CD4-positive, alpha-beta T cell treated with Interleukin-10 for 1 hour (primary cell): ENCODE data around the gene C1QTNF8.
"Not testable (repeated sequence)": the region's sequence is repeated elsewhere in the genome, so short reads cannot be mapped to it uniquely, and the experiment has no call there.

Experiments used
- DNase-seq: peaks from one replicate; pipeline ENCODE4 v3.0.0-alpha.2; 2020

C1QTNF8 gene

GRCh38 chr16:1091992-1092552 lies 4.0 kb downstream of the C1QTNF8 start:
- DNase-seq, result no peak

DNA sequence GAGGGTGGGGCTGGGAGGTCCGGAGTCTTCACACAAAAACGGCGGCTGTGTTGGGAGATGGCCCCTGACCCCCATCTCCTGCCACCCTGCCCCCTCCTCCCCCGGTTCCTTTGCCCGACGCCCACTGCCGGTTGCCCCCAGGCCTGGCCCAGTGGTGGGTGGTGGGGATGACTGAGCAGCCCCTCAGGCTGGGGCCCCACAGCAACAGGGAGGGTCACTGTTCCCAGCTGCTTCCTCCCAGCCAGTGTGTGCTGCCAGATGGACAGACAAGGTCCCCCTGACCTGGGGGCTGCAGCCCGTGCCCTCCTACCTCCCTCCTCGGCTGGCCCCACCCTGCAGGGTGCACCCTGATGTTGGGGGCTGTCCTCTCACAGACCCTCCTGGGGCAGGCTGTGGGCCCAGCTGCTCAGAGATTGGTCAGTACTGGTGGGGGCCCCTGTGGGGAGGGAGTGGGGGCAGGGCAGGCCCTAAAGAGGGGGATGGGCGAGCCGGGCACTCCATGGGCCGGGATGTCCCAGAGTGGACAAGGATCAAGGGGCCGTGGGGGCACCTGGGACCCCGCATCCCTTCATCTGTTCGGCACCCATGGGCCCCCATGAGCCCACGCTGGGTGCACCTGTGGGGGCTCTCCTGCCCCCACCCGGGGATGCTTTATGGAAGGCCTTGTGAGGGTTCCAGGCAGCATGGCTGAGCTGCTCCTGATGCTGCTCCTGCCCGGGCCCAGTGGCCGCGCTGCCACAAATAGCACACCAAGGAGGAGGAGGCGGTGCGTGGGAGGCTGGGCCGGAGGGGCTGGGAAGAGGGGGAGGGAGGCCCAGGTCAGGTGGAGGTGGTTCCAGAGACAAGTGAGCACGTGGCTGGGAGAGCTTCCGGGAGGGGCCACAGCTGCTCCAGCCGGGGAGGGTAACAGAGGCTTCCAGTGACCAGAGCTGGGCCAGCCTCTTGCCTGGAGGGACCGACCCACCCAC lies 5.1 kb downstream of the C1QTNF8 start:
- no peak for DNase-seq

- no peak for DNase-seq
These were observed 6.0 kb downstream of the C1QTNF8 start for GRCh38 chr16:1089822-1090619.

DNA sequence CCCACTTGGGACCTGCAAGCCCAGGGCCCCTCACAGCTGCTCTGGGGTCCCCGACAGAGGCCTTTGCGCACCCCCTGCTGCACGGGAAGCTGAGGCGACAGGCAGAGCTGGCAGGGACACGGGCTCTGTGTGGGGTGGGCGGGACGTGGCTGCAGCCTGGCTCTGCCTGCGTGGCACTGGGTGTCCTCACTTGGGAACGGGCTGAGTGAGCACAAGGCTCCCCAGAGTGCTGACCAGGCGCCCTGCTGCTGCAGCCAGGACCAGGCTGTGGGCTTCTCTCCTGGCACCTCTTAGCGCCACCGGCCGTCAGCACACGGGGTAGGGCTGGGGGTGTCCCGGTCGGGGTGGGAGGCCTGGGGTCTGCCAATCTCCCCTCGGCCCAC lies 6.6 kb downstream of the C1QTNF8 start:
- no peak for DNase-seq

DNA sequence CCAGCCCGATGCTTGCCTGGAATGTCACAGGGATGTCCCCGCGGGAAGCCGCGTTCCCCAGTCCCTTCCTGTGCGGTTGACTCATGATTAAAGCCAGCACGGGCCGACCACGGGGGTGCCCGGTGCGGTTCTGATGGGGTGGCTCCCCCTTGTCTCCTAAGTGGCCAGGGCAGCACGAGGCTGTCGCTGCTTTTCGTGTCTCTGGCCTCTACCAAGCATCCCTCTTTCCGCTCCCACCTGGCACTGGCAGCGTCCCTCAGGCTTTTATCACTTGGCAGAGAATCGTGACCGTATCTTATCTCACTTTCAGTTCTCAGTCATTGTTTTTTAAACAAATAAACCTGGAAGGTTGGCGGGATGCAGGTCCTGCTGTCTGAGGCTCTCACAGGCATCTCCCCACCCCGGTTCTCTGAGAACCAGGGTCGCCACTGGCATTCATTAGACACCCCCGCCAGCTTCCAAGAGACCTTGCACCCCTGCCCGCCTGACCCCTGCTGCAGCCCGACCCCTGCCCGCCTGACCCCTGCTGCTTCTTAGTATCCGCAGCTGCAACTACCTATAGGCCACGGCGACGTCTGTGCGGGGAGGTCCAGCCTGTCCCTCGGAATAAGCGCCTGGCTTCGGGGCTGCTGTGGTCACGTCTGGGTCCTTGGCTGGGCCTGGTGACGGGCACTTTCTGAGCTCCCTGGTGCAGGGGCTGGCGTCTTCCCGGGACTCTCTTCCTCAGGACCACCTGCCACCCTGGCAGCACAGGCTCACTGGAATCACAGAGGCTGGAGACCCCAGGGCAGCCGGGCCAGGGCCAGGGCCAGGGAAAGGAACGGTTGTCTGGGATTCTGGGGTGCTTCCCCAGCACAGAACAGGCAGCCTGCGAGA lies 7.5 kb downstream of the C1QTNF8 start:
- DNase-seq, result no peak

- not testable (repeated sequence) for DNase-seq
These were observed 9.6 kb downstream of the C1QTNF8 start for GRCh38 chr16:1086443-1086842.

- DNase-seq, result no peak
These were observed 11.1 kb downstream of the C1QTNF8 start for GRCh38 chr16:1084971-1085370.

DNA sequence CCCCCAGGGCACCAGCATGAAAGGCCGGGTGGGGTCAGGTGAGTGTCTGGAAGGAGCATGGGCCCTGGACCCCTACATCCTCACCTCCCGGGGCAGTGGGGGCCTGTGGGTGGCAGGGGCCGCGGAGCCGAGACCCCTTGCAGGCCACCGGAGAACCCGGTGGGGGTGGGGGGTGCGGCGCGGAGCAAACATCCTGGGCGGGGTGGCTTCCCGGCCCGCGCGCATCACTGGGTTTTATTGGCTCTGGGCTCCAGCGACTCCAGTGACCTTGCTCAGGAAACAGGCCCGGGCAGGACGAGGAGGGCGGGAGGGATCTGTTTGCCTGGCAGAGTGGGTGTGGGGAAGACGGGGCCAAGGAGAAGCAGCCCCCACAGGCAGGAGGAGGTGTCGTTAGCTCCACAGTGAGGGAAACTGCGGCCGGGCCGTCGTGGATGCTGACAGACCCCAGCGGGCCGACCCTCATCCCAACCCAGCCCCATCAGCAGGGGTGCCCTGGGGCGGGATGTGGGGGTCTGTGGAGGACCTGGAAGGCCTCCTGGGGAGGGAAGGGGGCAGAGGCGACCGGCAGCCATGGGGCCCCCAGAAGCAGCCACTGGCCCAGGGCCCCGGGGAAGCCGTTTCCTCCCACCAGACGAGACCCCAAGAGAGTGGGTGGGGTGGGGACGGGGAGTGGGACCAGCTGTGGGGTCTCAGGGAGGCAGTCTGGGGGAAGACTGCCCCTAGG lies 12.9 kb downstream of the C1QTNF8 start:
- DNase-seq, result no peak

GRCh38 chr16:1082266-1082951 lies 13.6 kb downstream of the C1QTNF8 start:
- no peak for DNase-seq

- no peak for DNase-seq
These were observed 14.2 kb downstream of the C1QTNF8 start for GRCh38 chr16:1081734-1082265.

GRCh38 chr16:1080801-1081733 lies 15.0 kb downstream of the C1QTNF8 start:
- DNase-seq, result no peak

DNA sequence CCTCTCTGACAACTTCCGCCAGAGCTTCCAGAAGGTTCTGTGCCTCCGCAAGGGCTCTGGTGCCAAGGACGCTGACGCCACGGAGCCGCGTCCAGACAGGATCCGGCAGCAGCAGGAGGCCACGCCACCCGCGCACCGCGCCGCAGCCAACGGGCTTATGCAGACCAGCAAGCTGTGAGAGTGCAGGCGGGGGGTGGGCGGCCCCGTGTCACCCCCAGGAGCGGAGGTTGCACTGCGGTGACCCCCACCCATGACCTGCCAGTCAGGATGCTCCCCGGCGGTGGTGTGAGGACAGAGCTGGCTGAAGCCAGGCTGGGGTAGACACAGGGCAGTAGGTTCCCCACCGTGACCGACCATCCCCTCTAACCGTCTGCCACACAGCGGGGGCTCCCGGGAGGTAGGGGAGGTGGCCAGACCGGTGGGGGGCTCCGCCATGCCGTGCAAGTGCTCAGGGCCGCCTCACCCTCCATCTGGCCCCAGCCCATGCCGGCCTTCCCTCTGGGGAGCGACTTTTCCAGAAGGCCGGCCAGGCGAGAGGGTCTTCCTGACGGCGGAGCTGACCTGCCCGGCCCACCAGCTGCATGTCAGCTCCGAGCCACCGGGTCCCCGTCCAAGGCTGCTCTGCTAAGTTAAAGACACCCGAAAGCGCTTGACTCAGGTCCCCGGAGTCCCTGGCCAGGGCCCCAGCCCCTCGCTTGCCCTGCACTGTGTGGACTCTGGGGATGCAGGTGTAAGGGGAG lies 16.1 kb downstream of the C1QTNF8 start:
- no peak for DNase-seq

DNA sequence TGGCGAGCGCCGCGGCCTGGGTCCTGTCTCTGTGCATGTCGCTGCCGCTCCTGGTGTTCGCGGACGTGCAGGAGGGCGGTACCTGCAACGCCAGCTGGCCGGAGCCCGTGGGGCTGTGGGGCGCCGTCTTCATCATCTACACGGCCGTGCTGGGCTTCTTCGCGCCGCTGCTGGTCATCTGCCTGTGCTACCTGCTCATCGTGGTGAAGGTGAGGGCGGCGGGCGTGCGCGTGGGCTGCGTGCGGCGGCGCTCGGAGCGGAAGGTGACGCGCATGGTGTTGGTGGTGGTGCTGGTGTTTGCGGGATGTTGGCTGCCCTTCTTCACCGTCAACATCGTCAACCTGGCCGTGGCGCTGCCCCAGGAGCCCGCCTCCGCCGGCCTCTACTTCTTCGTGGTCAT lies 16.7 kb downstream of the C1QTNF8 start:
- no peak for DNase-seq

DNA sequence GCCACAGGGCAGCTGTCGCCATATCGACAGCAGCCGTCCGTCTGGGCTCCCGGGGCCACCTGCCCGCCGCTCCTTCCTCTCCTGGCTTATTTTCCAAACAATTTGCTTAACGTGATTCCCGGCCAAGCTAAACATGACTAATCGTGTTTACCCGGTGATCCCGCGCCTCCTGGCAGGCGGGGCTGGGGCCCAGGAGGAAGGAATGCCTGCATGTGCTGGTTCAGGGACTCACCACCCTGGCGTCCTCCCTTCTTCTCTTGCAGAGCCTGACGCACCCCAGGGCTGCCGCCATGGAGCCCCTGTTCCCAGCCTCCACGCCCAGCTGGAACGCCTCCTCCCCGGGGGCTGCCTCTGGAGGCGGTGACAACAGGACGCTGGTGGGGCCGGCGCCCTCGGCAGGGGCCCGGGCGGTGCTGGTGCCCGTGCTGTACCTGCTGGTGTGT lies 17.4 kb downstream of the C1QTNF8 start:
- DNase-seq, result no peak

GRCh38 chr16:1077877-1078578 lies 18.0 kb downstream of the C1QTNF8 start:
- DNase-seq, result no peak

DNA sequence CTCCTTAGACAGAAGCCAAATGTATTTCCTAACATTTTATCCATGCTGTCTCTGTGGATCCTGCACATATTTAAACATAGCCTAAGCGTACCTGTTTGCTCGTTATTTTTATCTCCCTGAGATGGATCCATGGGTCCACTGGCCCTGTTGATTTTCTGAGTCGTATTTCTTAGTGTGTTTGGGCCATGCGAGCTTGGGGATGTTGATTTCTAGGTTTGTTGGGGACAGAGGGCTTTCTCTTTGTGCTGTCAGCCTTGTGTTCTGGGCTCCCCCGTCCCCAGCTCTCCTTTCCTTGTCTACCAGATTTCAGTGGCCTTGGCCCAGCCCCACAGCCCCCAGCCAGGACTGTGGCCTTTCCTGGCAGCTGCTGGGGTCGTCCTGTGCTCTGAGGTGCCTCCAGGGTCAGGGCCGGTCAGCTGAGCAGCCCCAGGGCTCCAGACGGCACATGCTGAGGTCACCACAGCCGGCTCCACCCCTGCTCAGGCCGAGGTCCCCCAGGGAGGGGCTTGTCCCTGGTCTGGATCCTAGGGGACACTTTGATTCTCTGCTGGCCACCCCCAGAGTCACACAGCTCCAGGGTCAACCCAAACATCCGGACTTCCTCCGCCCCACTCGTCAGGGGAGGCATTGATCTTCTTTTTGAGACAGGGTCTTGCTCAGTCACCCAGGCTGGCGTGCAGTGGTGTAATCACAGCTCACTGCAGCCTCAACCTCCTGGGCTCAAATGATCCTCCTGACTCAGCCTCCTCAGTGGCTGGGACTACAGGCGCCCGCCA lies 19.1 kb downstream of the C1QTNF8 start:
- DNase-seq, result no peak

DNA sequence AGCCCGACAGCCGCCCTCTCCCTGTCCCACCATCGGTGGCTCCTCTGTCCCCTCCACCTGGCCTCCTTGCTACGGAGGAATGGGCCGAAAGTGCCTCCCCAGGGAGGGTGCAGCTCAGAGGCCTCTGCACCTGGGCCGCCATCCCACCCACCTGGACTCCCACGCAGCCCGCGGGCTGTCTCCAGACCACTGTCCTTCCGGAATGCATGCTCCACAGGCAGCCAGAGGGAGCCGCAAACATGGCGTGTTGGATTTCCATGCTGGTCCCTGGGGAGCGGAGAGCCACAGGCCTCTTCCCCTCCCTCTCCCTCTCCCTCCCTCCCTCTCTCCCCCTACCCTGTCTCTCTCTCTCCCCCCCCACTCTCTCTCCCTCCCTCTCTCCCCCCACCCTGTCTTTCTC lies 20.5 kb downstream of the C1QTNF8 start:
- DNase-seq, result no peak

- no peak for DNase-seq
These were observed 21.7 kb downstream of the C1QTNF8 start for GRCh38 chr16:1074379-1074649.
